ENCODE measurements around the gene LBX1. TPM values are rescaled to one million over a fixed set of nuclear protein-coding genes. Genes with fewer than 3 reads are reported as not detected.
"Not testable (repeated sequence)": the region's sequence is repeated elsewhere in the genome, so short reads cannot be mapped to it uniquely, and the experiment has no call there.

The LBX1 gene
- total and polyA plus RNA-seq, 7 donors, result not detected

DNA sequence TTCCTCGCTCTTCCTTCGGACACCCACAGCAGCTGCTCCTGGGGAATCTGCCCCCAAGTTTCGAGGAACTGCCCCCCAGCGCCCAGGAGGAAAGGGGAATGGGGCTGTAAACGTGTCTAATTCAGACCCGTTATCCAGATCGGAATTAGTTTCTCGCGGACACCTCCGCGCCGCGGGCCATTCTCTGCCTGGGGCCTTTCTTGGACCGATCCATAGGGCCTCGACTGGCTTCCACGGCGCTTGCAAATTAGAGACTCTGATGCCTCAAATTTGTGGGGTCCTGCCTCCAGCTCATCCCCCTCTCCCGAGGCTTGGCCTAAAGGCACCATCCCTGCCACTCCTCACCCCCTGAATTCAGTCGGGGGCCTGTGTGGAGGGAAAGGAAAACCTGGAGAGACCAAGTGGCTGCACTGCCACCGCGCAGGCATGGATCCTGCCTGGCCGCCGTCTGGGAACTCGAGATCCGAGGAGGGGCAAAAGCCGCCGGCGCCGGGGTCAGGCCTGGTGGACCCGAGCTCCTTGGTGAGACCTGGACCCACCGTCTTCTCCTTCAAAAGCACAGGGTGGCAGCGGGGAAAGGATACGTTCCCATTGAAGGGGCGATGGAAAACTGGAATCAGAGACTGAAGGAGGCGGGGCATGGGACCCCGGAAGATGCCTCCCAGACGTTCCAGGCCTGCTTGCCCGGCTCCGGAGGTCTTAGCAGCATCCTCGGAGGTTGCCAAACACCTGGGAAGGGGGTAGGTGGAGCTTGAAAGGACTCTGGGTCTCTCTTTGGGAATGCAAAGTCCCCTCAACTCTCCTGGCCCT, 13.7 kb downstream of the LBX1 start:
- H3K27ac ChIP-seq, result no peak overlapping the region
- H3K4me1 ChIP-seq, result peaks cover 0 to 50% (median 45%) of the 10 kb centered on the region in 4 donors
- peaks cover 61 to 99% (median 97%) of the 10 kb centered on the region in 3 donors for H3K27me3 ChIP-seq
- H3K4me3 ChIP-seq, result no peak overlapping the region
- no peak for DNase-seq
- H3K9me3 ChIP-seq, result no peaks in the 10 kb centered on the region
- no peak for TF ChIP-seq EP300 (IDR thresholded peaks at IDR 0.05)
- no peak for TF ChIP-seq POLR2A (IDR thresholded peaks at IDR 0.05)
- TF ChIP-seq, protein P1, sequence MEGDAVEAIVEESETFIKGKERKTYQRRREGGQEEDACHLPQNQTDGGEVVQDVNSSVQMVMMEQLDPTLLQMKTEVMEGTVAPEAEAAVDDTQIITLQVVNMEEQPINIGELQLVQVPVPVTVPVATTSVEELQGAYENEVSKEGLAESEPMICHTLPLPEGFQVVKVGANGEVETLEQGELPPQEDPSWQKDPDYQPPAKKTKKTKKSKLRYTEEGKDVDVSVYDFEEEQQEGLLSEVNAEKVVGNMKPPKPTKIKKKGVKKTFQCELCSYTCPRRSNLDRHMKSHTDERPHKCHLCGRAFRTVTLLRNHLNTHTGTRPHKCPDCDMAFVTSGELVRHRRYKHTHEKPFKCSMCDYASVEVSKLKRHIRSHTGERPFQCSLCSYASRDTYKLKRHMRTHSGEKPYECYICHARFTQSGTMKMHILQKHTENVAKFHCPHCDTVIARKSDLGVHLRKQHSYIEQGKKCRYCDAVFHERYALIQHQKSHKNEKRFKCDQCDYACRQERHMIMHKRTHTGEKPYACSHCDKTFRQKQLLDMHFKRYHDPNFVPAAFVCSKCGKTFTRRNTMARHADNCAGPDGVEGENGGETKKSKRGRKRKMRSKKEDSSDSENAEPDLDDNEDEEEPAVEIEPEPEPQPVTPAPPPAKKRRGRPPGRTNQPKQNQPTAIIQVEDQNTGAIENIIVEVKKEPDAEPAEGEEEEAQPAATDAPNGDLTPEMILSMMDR (IDR thresholded peaks at IDR 0.05), result no peak
- no peak for TF ChIP-seq POLR2AphosphoS5 (IDR thresholded peaks at IDR 0.05)
- no peaks in the 10 kb centered on the region for H3K36me3 ChIP-seq
- intact Hi-C loops (cut with DNase I), result loop anchor here (2.0 to 10.0 kb wide), 3 partner anchors 227 to 569 kb away; partner anchors contain the start of gene NPM3
- 11 to 12% methylated on average over 40 of the region's 40 CpGs for WGBS, 2 donors

DNA sequence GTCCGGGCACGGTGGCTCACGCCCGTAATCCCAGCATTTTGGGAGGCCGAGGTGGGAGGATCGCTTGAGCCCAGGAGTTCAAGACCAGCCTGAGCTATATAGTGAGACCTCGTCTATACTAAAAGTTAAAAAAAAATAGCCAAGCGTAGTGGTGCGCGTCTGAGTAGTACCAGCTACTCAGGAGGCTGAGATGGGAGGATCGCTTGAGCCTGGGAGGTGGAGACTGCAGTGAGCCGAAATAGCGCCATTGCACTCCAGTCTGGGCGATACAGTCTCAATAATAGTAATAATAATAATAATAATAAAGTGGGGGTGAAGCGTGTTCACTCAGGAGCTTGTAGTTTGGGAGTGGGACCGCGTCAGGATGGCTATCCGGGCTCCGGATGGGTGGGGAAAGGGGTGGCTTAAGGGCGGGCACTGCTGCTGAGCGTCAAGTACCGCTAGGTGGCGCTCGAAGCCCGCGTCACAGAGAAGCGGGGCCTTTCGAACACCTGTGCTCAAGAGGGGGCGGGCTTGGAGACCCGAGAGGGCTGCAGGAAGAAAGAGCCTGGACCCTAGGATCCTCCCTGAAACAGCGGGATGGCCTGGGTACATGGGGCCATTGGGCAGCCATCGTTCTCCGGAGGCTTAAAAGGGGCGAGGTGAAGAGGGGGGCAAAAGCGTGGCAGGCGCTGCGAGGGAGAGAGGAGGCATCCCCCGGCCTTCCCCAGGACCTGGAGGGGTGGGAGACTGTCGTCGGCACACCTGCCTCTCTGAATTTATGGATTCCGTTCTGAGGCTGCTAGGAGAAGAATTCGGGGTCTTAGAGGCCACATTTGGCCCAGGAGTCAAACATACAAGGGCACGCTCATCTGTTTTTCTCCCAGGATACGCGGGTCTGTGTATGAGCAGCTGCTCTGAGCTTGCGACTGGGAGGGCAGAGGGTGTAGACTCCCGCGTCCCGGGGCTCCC, 14.5 kb downstream of the LBX1 start:
- Histone ChIP-seq H3K36me3 (no peaks in the 10 kb centered on the region), H3K4me3 (no peak overlapping the region), H3K4me1 (peaks cover 0 to 50% (median 45%) of the 10 kb centered on the region in 4 donors), H3K27me3 (peaks cover 55 to 99% (median 91%) of the 10 kb centered on the region in 3 donors), H3K9me3 (no peaks in the 10 kb centered on the region), H3K27ac (no peak overlapping the region)
- 9 to 12% methylated on average over 49 of the region's 49 CpGs for WGBS, 2 donors
- TF ChIP-seq, protein P1 (IDR thresholded peaks at IDR 0.05), result peak; percentile 57 to 95 (median 73)
- no peak for TF ChIP-seq EP300 (IDR thresholded peaks at IDR 0.05)
- intact Hi-C loops (cut with DNase I), result loop anchor here (2.0 to 10.0 kb wide), 4 partner anchors 78 to 570 kb away; partner anchors contain the start of gene NPM3
- no peak for DNase-seq

DNA sequence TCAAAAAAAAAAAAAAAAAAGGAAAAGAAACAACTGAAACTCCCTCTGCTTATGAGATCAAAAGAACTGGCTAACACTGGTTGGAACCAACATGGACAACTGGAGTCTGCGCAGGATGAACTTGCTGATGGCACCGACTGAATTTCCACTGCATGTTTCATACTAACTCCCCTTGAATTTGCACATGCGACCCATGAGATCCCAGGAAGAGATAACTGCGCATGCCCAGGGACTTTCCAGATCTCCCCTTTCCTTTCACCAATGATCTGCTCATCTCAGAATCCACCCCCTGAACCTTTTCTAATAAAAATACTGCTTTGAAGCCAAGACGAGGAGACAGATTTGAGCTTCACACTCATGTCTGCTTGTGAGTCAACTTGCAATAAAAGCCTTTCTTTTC, 20.7 kb downstream of the LBX1 start:
- intact Hi-C loops (cut with DNase I), result no loop called here
- Histone ChIP-seq H3K4me3 (no peak overlapping the region), H3K4me1 (peaks cover 0 to 3% (median 1%) of the 10 kb centered on the region in 4 donors), H3K36me3 (no peaks in the 10 kb centered on the region), H3K9me3 (no peaks in the 10 kb centered on the region), H3K27me3 (peaks cover 6 to 75% (median 38%) of the 10 kb centered on the region in 3 donors), H3K27ac (no peak overlapping the region)
- DNase-seq, result no peak
- 73 to 77% methylated on average over 5 of the region's 5 CpGs for WGBS, 2 donors
- TF ChIP-seq, protein P1 (IDR thresholded peaks at IDR 0.05), result no peak
- TF ChIP-seq EP300 (IDR thresholded peaks at IDR 0.05) (no peak), POLR2AphosphoS5 (IDR thresholded peaks at IDR 0.05) (no peak), POLR2A (IDR thresholded peaks at IDR 0.05) (no peak)

DNA sequence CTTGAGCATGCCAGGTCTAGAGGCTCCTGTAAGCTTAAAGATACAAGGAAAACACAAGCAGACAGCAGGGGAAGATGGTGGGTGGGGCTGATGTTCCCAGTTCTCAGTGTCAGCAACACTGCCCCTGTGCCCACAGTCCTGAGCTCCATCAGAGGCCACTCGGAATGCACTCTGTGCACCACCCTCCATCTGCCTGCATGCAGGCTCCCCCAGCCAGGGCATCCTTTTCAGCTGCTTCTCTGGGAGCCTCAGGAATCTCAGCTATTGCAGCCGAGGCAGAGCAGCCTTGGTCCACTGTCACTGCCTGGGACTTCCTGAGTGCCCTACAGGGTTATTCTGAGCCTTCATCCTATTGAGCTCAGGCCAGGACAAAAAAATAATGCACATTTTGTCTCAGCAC, 22.2 kb downstream of the LBX1 start:
- WGBS, 2 donors, result 32 to 46% methylated on average over 2 of the region's 2 CpGs
- DNase-seq, result no peak
- no peak for TF ChIP-seq EP300 (IDR thresholded peaks at IDR 0.05)
- TF ChIP-seq, protein P1 (IDR thresholded peaks at IDR 0.05), result no peak
- TF ChIP-seq POLR2AphosphoS5 (IDR thresholded peaks at IDR 0.05), result no peak
- TF ChIP-seq POLR2A (IDR thresholded peaks at IDR 0.05), result no peak
- Histone ChIP-seq H3K27me3 (peaks cover 0 to 59% (median 23%) of the 10 kb centered on the region in 3 donors), H3K4me3 (no peak overlapping the region), H3K9me3 (no peaks in the 10 kb centered on the region), H3K4me1 (no peaks in the 10 kb centered on the region), H3K27ac (no peak overlapping the region), H3K36me3 (no peaks in the 10 kb centered on the region)
- intact Hi-C loops (cut with DNase I), result no loop called here

DNA sequence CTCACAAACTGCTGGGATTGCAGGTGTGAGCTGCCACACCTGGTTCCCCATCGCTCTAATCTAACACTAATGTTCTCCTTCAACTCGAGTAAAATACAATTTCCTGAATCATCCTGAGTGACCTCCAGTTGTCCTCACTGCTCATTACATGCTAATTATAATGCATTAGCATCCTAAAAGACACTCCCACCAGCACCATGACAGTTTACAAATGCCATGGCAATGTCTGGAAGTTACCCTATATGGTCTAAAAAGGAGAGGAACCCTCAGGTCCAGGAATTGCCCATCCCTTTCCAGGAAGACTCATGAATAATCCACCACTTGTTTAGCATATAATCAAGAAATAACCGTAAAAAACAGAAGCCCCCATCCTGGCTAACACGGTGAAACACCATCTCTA, 26.6 kb downstream of the LBX1 start:
- WGBS, 2 donors, result 50 to 71% methylated on average over 4 of the region's 4 CpGs
- DNase-seq; H3K27ac ChIP-seq; H3K4me3 ChIP-seq; H3K36me3 ChIP-seq; H3K9me3 ChIP-seq; intact Hi-C loops (cut with DNase I); H3K4me1 ChIP-seq: not testable (repeated sequence)
- peaks cover 0 to 31% (median 8%) of the 10 kb centered on the region in 3 donors for H3K27me3 ChIP-seq

DNA sequence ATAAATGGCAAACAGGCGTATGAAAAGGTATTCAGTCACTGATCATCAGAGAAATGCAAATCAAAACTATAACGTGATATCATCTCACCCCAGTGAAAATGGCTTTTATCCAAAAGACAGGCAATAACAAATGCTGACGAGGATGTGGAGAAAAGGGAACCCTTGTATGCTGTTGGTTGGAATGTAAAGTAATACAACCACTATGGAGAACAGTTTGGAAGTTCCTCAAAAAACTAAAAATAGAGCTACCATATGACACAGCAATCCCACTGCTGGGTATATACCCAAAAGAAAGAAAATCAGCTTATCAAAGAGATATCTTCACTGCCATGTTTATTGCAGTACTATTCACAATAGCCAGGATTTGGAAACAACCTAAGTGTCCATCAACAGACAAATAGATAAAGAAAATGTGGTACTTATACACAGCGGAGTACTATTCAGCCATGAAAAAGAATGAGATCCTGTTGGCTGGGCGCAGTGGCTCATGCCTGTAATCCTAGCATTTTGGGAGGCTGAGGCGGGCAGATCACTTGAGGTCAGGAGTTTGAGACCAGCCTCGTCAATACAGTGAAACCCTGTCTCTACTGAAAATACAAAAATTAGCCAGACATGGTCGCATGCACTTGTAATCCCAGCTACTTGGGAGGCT, 30.8 kb downstream of the LBX1 start:
- peaks cover 0 to 48% (median 8%) of the 10 kb centered on the region in 3 donors for H3K27me3 ChIP-seq
- H3K4me1 ChIP-seq; intact Hi-C loops (cut with DNase I); H3K9me3 ChIP-seq; DNase-seq; H3K4me3 ChIP-seq; H3K36me3 ChIP-seq; H3K27ac ChIP-seq: not testable (repeated sequence)
- 77 to 81% methylated on average over 8 of the region's 8 CpGs for WGBS, 2 donors

All from sigmoid colon (tissue), 7 donors.